H9 (cell line): ENCODE measurements around the gene BBC3. TPM values are rescaled to one million over a fixed set of nuclear protein-coding genes. Genes with fewer than 3 reads are reported as not detected.
A peak's percentile ranks its signal among the peaks of the same experiment; 100 is the strongest.

ENCODE experiments used
- DNase-seq: peaks from one replicate; pipeline ENCODE4 v3.0.0-alpha.2; 2017
- H2AFZ ChIP-seq: one replicate; pipeline ENCODE4 v1.6.1; 2013; ENCODE audit warnings: mild to moderate bottlenecking, low read length, control low read depth, moderate library complexity
- H2AK5ac ChIP-seq: 2 replicates; pipeline ENCODE4 v1.6.1; 2013; ENCODE audit warnings: low read length, control low read depth, mixed read lengths; ENCODE audit not compliant: insufficient read length
- H2BK120ac ChIP-seq: one replicate; pipeline ENCODE4 v1.6.1; 2013; ENCODE audit warnings: low read depth, mild to moderate bottlenecking, low read length, control low read depth, inconsistent platforms; ENCODE audit not compliant: poor library complexity, severe bottlenecking
- H2BK12ac ChIP-seq: 2 replicates; pipeline ENCODE4 v1.6.1; 2013; ENCODE audit warnings: low read length, control low read depth, mixed read lengths, low read depth; ENCODE audit not compliant: insufficient read length
- H2BK15ac ChIP-seq: 2 replicates; pipeline ENCODE4 v1.6.1; 2013; ENCODE audit warnings: low read depth, low read length, control low read depth
- H2BK20ac ChIP-seq: one replicate; pipeline ENCODE4 v1.6.1; 2013; ENCODE audit warnings: low read depth, mild to moderate bottlenecking, low read length, control low read depth, inconsistent platforms; ENCODE audit not compliant: poor library complexity, severe bottlenecking
- H2BK5ac ChIP-seq: 2 replicates; pipeline ENCODE4 v1.6.1; 2013; ENCODE audit warnings: low read length, control low read depth, mixed read lengths; ENCODE audit not compliant: insufficient read length
- H3K14ac ChIP-seq: 2 replicates; pipeline ENCODE4 v1.6.1; 2013; ENCODE audit warnings: low read length, control low read depth; ENCODE audit not compliant: insufficient read depth
- H3K18ac ChIP-seq: 2 replicates; pipeline ENCODE4 v1.6.1; 2013; ENCODE audit warnings: low read depth, mild to moderate bottlenecking, mixed read lengths, low read length, control low read depth; ENCODE audit not compliant: insufficient read length
- H3K23ac ChIP-seq: 2 replicates; pipeline ENCODE4 v1.6.1; 2013; ENCODE audit warnings: low read length, control low read depth, mixed read lengths, low read depth; ENCODE audit not compliant: insufficient read length
- H3K23me2 ChIP-seq: 2 replicates; pipeline ENCODE4 v1.6.1; 2013; ENCODE audit warnings: low read depth, mild to moderate bottlenecking, mixed read lengths, low read length, control low read depth; ENCODE audit not compliant: insufficient read length, poor library complexity, severe bottlenecking
- H3K27ac ChIP-seq: 2 replicates; pipeline ENCODE4 v1.5.1; 2013; ENCODE audit warnings: low read length, control low read depth, mixed read lengths, low read depth; ENCODE audit not compliant: insufficient read length
- H3K27me3 ChIP-seq: 2 replicates; pipeline ENCODE4 v1.6.1; 2013; ENCODE audit warnings: low read length, control low read depth, inconsistent platforms; ENCODE audit not compliant: insufficient read depth
- H3K4ac ChIP-seq: 2 replicates; pipeline ENCODE4 v1.6.1; 2013; ENCODE audit warnings: low read depth, mild to moderate bottlenecking, control low read depth, inconsistent platforms, low read length, moderate library complexity
- H3K4me1 ChIP-seq: 2 replicates; pipeline ENCODE4 v1.6.1; 2013; ENCODE audit warnings: low read length, control low read depth, inconsistent platforms; ENCODE audit not compliant: insufficient read depth
- H3K4me2 ChIP-seq: 2 replicates; pipeline ENCODE4 v1.6.1; 2013; ENCODE audit warnings: low read length, control low read depth, mixed read lengths; ENCODE audit not compliant: insufficient read length, insufficient read depth
- H3K56ac ChIP-seq: 2 replicates; pipeline ENCODE4 v1.6.1; 2013; ENCODE audit warnings: low read depth, mild to moderate bottlenecking, mixed read lengths, low read length, control low read depth; ENCODE audit not compliant: insufficient read length
- H3K79me1 ChIP-seq: 2 replicates; pipeline ENCODE4 v1.6.1; 2013; ENCODE audit warnings: low read depth, mild to moderate bottlenecking, moderate library complexity, low read length, control low read depth, inconsistent platforms; ENCODE audit not compliant: insufficient read depth, poor library complexity, severe bottlenecking
- H3K79me2 ChIP-seq: 2 replicates; pipeline ENCODE4 v1.6.1; 2013; ENCODE audit warnings: low read length, control low read depth, inconsistent platforms; ENCODE audit not compliant: insufficient read depth
- H3K9ac ChIP-seq: 2 replicates; pipeline ENCODE4 v1.6.1; 2013; ENCODE audit warnings: low read length, control low read depth, mixed read lengths; ENCODE audit not compliant: insufficient read length; ENCODE audit errors: extremely low read depth
- H3K9me3 ChIP-seq: one replicate; pipeline ENCODE4 v1.6.1; 2013; ENCODE audit warnings: low read depth, low read length, inconsistent platforms; ENCODE audit not compliant: control insufficient read depth
- H3T11ph ChIP-seq: one replicate; pipeline ENCODE4 v1.6.1; 2013; ENCODE audit warnings: mild to moderate bottlenecking, low read length, control low read depth, inconsistent platforms
- H4K20me1 ChIP-seq: one replicate; pipeline ENCODE4 v1.6.1; 2013; ENCODE audit not compliant: control insufficient read depth, insufficient read length, insufficient read depth
- H4K5ac ChIP-seq: 2 replicates; pipeline ENCODE4 v1.6.1; 2013; ENCODE audit warnings: low read depth, mild to moderate bottlenecking, mixed read lengths, low read length, control low read depth; ENCODE audit not compliant: insufficient read length
- H4K8ac ChIP-seq: replicated peaks from 2 replicates; pipeline ENCODE4 v1.6.1; 2013; ENCODE audit warnings: low read length, control low read depth, mixed read lengths, low read depth; ENCODE audit not compliant: insufficient read length
- H4K91ac ChIP-seq: 2 replicates; pipeline ENCODE4 v1.6.1; 2013; ENCODE audit warnings: low read depth, mild to moderate bottlenecking, moderate library complexity, mixed read lengths, low read length, control low read depth; ENCODE audit not compliant: insufficient read length
- H3K27ac Mint-ChIP-seq, 3 experiments: 2 replicates in 2 of 3; 3 replicates in 1 of 3; pipeline ENCODE4 v1.8.0; 2020 to 2021; ENCODE audit warnings: mixed read lengths in 3 of 3, mild to moderate bottlenecking in 1 of 3, moderate library complexity in 1 of 3
- H3K27me3 Mint-ChIP-seq: 2 replicates; pipeline ENCODE4 v1.8.0; 2021; ENCODE audit warnings: low read depth, mild to moderate bottlenecking, moderate library complexity, mixed read lengths
- H3K36me3 Mint-ChIP-seq, 3 experiments: 2 replicates in 2 of 3; 3 replicates in 1 of 3; pipeline ENCODE4 v1.8.0; 2020 to 2021; ENCODE audit warnings: low read depth in 3 of 3, mixed read lengths in 3 of 3; ENCODE audit not compliant: insufficient read depth in 1 of 3
- H3K4me1 Mint-ChIP-seq, 2 experiments: 2 replicates each; pipeline ENCODE4 v1.8.0; 2020; ENCODE audit warnings: mixed read lengths in 2 of 2
- H3K4me3 Mint-ChIP-seq, 2 experiments: 2 replicates in 1 of 2; 3 replicates in 1 of 2; pipeline ENCODE4 v1.8.0; 2020 to 2021; ENCODE audit warnings: mild to moderate bottlenecking in 2 of 2, mixed read lengths in 2 of 2, moderate library complexity in 1 of 2
- H3K9me3 Mint-ChIP-seq, 2 experiments: 2 replicates in 1 of 2; 3 replicates in 1 of 2; pipeline ENCODE4 v1.8.0; 2020; ENCODE audit warnings: mild to moderate bottlenecking in 2 of 2, mixed read lengths in 2 of 2, moderate library complexity in 1 of 2
- CTCF ChIP-seq: fragments of 200-600 bp; sonication (generic); conservative IDR thresholded peaks from 3 replicates; pipeline ENCODE4 v1.8.0; 2021; ENCODE audit warnings: antibody characterized with exemption, mild to moderate bottlenecking
- WGBS: extraction: QIAGEN DNeasy Blood & Tissue Kit; methylation state at CpG from one replicate; pipeline ENCODE4 v1.1.7; 2013; ENCODE audit warnings: missing lambda C conversion rate, low lambda C conversion rate, mixed read lengths; ENCODE audit not compliant: insufficient read length; ENCODE audit errors: extremely low coverage; 5-methylcytosine and 5-hydroxymethylcytosine counted together
- total RNA-seq: library from RNA; stranded (reverse); gene quantifications from 2 replicates; pipeline ENCODE4 v1.2.1, GENCODE V29; 2021

Gene BBC3
- total RNA-seq, 1 experiment from 2014 or later = 23.2 TPM

GRCh38 chr19:47228168-47228936, 2.6 kb downstream of the BBC3 start:
- Histone ChIP-seq H2AK5ac (no peak overlapping the region), H3K27me3 (no peaks in the 10 kb centered on the region), H3K9ac (peak overlapping the region; percentile 45), H2BK5ac (no peak overlapping the region), H3K27ac (no peak overlapping the region), H3K23me2 (peaks cover 30% of the 10 kb centered on the region), H3K56ac (no peak overlapping the region), H4K20me1 (peaks cover 4% of the 10 kb centered on the region), H4K5ac (no peak overlapping the region), H2BK20ac (no peak overlapping the region), H3K18ac (peak overlapping the region; percentile 40), H3K79me2 (peaks cover 2% of the 10 kb centered on the region; the same call in 1 of the 2 replicates), H3T11ph (no peak overlapping the region), H2BK15ac (no peak overlapping the region), H3K4me1 (peaks cover 7% of the 10 kb centered on the region; the same call in 1 of the 2 replicates), H4K91ac (no peak overlapping the region), H3K4ac (no peak overlapping the region), H3K9me3 (no peaks in the 10 kb centered on the region), H2BK120ac (no peak overlapping the region), H3K4me2 (peak overlapping the region; percentile 88), H2AFZ (no peak overlapping the region), H3K23ac (no peak overlapping the region), H3K14ac (peak overlapping the region; percentile 83), H2BK12ac (no peak overlapping the region), H4K8ac (no peak overlapping the region), H3K79me1 (no peaks in the 10 kb centered on the region)
- no CpG with 5 or more reads among the region's 50 CpGs for WGBS
- peaks cover 0 to 11% (median 8%) of the 10 kb centered on the region in 3 experiments; a peak in 5 of 7 replicates for H3K36me3 Mint-ChIP-seq
- TF ChIP-seq CTCF = no peak
- H3K4me3 Mint-ChIP-seq = peak overlapping the region in 1 of 2 experiments; percentile 79; a peak in 2 of 5 replicates
- no peaks in the 10 kb centered on the region for H3K27me3 Mint-ChIP-seq
- peak; percentile 73 for DNase-seq
- no peak overlapping the region for H3K27ac Mint-ChIP-seq
- peaks cover 26 to 27% of the 10 kb centered on the region in 2 experiments for H3K4me1 Mint-ChIP-seq
- H3K9me3 Mint-ChIP-seq = no peaks in the 10 kb centered on the region; a peak in 2 of 5 replicates
